Mammary epithelial cell (primary cell): Measurements from ENCODE around the gene PROX1.

Source experiments
- EZH2 ChIP-seq: IDR thresholded peaks from 2 replicates; pipeline ENCODE4 v1.6.1; 2012; ENCODE audit warnings: low read length, inconsistent platforms, borderline replicate concordance
- TF ChIP-seq, protein P1 (sequence below), 2 donors: IDR thresholded peaks in 1 of 2; conservative IDR thresholded peaks in 1 of 2; 2 replicates each; pipeline ENCODE4 v1.5.1; 2011 to 2012; ENCODE audit warnings: inconsistent platforms in 2 of 2, low read length in 2 of 2, mild to moderate bottlenecking in 2 of 2, control low read depth in 1 of 2, low read depth in 1 of 2; ENCODE audit not compliant: insufficient read depth in 1 of 2; ENCODE audit errors: extremely low read depth in 1 of 2

- TF ChIP-seq, protein P1, sequence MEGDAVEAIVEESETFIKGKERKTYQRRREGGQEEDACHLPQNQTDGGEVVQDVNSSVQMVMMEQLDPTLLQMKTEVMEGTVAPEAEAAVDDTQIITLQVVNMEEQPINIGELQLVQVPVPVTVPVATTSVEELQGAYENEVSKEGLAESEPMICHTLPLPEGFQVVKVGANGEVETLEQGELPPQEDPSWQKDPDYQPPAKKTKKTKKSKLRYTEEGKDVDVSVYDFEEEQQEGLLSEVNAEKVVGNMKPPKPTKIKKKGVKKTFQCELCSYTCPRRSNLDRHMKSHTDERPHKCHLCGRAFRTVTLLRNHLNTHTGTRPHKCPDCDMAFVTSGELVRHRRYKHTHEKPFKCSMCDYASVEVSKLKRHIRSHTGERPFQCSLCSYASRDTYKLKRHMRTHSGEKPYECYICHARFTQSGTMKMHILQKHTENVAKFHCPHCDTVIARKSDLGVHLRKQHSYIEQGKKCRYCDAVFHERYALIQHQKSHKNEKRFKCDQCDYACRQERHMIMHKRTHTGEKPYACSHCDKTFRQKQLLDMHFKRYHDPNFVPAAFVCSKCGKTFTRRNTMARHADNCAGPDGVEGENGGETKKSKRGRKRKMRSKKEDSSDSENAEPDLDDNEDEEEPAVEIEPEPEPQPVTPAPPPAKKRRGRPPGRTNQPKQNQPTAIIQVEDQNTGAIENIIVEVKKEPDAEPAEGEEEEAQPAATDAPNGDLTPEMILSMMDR (conservative IDR thresholded peaks at IDR 0.05 in 1 of 2, IDR thresholded peaks at IDR 0.05 in 1 of 2; ENCODE audit: extremely low read depth in 1 of 2, insufficient read depth in 1 of 2, low read depth in 1 of 2, low read length in 2 of 2), result no peak
- TF ChIP-seq EZH2, result no peak
Measured at GRCh38 chr1:213995603-213996002, 7.8 kb downstream of the PROX1 start.
